ENCODE measurements around the gene CGNL1. TPM values are rescaled to one million over a fixed set of nuclear protein-coding genes. Genes with fewer than 3 reads are reported as not detected.

Gene CGNL1
- total RNA-seq, 4 donors from 2014 or later, result 4.7 to 13.7 (median 7.3) TPM

DNA sequence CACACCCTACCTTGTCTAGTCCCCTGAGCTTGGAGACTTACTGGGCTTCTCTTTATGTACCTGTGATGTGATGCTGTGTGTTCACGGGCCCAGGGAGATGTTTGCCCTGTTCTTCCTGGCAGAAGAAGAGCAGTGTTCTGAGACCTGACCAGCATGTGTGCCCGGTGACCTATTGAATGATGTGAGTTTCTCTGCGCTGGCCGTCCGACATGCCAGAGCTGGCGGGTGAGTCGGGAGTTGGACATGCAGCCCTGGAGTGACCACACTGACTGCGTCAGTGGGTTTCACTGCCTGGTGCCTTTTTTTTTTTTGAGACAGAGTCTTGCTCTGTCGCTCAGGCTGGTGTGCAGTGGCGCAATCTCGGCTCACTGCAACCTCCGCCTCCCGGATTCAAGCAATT lies 42.3 kb downstream of the CGNL1 start:
- DNase-seq (ENCODE audit: low spot score) (no peak), ATAC-seq (ENCODE audit: low FRiP score) (no peak)
- TF ChIP-seq, protein P1, sequence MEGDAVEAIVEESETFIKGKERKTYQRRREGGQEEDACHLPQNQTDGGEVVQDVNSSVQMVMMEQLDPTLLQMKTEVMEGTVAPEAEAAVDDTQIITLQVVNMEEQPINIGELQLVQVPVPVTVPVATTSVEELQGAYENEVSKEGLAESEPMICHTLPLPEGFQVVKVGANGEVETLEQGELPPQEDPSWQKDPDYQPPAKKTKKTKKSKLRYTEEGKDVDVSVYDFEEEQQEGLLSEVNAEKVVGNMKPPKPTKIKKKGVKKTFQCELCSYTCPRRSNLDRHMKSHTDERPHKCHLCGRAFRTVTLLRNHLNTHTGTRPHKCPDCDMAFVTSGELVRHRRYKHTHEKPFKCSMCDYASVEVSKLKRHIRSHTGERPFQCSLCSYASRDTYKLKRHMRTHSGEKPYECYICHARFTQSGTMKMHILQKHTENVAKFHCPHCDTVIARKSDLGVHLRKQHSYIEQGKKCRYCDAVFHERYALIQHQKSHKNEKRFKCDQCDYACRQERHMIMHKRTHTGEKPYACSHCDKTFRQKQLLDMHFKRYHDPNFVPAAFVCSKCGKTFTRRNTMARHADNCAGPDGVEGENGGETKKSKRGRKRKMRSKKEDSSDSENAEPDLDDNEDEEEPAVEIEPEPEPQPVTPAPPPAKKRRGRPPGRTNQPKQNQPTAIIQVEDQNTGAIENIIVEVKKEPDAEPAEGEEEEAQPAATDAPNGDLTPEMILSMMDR (IDR thresholded peaks at IDR 0.05), result no peak

DNA sequence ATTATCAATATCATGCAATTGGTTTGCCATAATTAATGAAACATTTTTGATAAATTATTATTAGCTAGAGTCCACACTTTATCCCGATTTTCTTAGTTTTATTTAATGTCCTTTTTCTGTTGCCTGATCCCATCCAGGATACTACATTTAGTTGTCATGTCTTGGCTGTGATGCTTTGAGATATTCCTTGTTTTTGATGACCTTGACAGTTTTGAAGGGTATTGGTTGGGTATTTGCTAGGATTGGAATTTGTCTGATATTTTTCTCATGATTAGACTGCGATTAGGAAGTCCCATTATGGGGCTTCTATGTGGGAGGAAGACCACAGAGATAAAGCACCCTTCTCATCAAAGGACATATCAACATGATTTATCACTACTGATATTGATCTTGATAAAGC lies 43.0 kb downstream of the CGNL1 start:
- DNase-seq (ENCODE audit: low spot score) (no peak), ATAC-seq (ENCODE audit: low FRiP score) (no peak)
- TF ChIP-seq, protein P1 (IDR thresholded peaks at IDR 0.05), result no peak

DNA sequence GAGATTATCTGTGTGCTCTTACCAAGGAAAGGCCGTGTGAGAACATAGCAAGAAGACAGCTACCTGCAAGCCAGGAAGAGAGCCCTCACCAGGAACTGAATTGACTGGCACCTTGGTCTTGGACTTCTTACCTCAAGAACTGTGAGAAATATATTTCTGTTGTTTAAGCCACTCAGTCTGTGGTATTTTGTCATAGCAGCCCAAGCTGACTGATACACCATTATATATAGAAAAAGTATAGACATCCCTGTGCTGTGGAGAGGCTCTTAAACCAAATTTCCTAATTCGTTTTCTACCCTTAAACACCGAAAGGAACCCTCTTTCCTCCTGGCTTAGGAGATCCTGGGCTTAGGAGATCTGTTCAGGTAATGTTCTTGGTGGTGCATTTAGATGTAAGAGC lies 44.8 kb downstream of the CGNL1 start:
- DNase-seq (ENCODE audit: low spot score) (no peak), ATAC-seq (ENCODE audit: low FRiP score) (no peak)
- TF ChIP-seq, protein P1 (IDR thresholded peaks at IDR 0.05), result no peak

DNA sequence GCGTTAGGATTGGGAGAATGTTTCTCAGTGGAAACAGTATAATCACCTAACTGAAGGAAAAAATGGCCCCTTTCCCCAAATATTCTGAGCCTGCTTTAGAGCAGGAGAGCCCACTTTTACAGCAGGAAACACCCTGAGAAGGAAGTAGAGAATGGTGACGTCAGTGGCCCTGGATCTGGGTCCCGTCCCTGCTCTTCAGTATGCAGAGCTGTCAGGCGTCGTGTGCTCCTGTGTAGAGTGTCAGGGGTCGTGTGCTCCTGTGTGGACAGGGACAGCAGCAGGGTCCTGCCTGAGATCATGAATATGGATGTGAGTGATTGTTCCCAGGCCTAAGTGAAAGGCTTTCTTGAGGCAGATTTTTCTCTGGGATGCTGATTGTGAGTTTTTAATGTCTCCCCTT lies 45.2 kb downstream of the CGNL1 start:
- ATAC-seq (ENCODE audit: low FRiP score), result no peak
- no peak for DNase-seq (ENCODE audit: low spot score)
- TF ChIP-seq, protein P1 (IDR thresholded peaks at IDR 0.05), result no peak

DNA sequence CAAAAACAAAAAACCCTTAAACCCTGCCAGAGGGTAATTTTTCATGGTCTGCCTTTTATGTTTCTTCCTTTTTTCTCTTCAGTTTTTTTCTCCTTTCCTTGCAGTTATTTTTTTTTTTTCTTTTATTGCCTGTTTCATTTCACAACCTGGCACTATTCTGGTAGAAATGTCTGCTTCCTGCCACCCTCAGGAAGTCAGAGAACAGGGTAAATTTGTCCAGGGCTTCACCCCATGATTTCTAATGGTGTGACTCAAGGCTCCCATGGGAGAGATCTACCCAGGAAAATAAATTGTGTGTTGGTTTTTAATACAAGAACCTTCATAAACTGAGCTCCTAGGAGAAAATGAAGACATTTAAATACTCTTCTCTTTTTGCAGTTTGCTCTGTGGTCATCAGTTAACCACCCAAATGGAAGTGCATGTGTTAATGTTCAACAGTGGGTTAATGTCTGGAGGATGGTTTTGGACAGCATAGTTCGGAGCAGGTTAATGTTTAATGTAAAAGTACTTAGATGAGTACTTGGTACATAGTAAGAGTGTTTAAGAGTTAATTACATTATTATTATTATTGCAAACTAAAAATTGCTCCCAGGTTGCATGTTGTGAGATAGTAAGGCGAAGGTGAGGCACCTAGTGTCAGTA lies 45.9 kb downstream of the CGNL1 start:
- no peak for ATAC-seq (ENCODE audit: low FRiP score)
- DNase-seq (ENCODE audit: low spot score), result no peak
- TF ChIP-seq, protein P1 (IDR thresholded peaks at IDR 0.05), result no peak

DNA sequence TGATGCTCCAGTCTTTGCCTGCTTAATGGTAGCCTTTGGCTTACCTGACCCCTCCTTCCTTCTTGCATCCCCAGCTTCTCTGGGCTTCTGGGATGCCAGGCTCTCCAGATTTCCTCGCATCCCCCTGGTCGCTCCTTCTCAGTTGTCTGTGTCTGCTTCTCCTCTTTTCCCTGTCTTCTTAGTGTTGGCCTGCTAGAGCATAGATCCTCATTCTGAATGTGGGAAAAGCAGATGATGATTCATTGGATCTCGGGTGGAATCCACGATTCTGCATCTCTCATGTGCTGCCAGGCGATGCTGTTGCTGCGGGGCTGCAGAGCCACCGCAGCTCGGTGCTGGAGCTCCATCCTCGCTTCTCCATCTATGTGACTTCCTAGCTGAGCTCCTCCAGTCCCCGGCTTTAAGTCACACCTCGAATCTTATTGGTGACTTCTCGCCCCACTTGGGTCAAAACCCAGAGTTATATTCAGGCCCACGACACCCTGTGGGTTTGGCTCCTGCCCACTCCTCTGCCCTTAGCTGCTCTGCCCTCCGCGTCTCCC lies 47.4 kb downstream of the CGNL1 start:
- TF ChIP-seq, protein P1 (IDR thresholded peaks at IDR 0.05), result no peak
- DNase-seq (ENCODE audit: low spot score), result no peak
- ATAC-seq (ENCODE audit: low FRiP score), result no peak
